Measurements from ENCODE around the gene CCDC146.
"Not testable (repeated sequence)": the region's sequence is repeated elsewhere in the genome, so short reads cannot be mapped to it uniquely, and the experiment has no call there.

The CCDC146 gene

DNA sequence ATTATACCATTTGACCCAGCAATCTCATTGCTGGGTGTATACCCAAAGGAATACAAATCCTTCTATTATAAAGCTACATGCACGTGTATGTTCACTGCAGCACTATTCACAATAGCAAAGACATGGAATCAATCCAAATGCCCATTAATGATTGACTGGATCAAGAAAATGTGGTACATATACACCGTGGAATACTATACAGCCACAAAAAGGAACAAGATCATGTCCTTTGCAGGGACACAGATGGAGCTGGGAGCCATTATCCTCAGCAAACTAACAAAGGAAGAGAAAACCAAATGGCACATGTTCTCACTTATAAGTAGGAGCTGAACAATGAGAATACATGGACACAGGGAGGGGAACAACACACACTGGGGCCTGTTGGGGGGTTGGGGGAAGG is 211.6 kb downstream of the CCDC146 start:
- not testable (repeated sequence) for DNase-seq

DNA sequence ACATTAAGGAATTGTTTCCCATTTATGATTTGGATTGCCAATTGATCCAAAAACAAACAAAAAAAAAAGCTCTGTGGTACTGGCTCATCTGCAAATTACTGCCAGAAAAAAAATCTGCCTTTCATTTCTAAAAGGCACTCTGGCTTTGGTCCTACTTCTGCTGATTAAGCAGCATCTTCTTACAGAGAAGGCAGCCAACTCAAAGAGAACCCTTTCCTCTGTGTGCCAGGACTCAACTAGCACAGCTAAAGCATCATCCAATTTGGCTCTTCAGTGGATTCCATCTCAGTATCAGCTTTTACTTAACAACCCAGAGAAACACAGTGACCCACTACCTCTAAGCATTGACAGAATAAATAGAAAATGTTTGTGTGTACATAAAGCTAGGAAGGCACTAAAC is 213.2 kb downstream of the CCDC146 start:
- DNase-seq: no peak

- no peak for DNase-seq
Measured at GRCh38 chr7:77337456-77337990, 215.1 kb downstream of the CCDC146 start.

DNA sequence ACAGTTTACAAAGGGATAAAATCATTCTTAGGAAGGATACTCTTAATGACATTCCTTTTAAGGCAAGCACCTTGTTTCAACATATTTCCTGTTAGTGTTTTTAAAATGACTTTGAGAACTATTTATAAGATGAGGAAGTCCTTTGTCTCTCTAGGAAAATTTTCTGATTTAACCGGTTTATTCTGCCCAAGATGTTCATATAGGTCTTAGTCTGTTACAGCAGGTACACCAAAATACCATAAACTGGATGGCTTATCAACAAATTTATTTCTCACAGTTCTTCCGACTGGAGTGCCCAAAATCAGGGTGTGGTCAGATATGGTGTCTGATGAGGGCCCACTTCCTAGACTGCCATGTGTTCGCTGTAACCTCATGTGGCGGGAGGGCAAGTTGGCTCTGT is 215.8 kb downstream of the CCDC146 start:
- DNase-seq: no peak

DNA sequence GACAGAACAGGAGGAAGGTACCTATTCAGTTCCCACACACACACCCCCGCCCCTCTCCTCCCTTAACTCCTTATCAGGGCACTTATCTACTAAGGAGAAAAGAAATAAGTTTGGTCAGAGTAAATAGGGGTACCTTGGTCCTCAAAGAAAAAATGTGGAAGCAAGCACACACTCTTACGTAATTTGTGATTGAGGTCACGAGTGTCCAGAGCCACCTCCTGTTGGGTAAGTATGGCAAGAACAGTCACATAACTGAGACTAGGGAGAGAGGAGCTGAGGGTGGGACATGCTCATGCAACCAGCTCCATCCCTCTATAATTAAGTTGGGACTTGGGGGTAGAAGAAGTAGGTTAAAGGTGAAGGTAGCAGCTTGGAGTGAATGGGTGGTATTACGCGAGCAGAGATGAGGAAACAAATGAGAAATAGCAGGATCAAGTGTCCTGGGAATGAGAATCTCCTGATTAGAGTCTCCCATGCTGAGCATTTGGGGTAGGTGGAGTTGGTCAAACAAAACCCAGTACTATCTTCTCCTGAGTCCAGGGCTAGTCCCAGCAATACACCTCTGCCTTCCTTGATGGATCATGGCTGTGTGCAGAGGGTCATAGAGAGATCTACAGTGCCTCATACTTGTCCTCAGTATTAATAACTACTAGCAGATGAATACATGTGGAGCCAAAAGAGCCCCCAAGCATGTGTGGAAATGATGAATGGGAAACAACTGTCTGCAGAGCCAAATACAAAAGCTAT is 216.6 kb downstream of the CCDC146 start:
- no peak for DNase-seq

GRCh38 chr7:77339726-77340125 is 217.3 kb downstream of the CCDC146 start:
- no peak for DNase-seq
